Measurements from ENCODE around the gene CHST1. TPM values are rescaled to one million over a fixed set of nuclear protein-coding genes. Genes with fewer than 3 reads are reported as not detected.

CHST1 gene
- total RNA-seq, 1 experiment from 2014 or later, result not detected

DNA sequence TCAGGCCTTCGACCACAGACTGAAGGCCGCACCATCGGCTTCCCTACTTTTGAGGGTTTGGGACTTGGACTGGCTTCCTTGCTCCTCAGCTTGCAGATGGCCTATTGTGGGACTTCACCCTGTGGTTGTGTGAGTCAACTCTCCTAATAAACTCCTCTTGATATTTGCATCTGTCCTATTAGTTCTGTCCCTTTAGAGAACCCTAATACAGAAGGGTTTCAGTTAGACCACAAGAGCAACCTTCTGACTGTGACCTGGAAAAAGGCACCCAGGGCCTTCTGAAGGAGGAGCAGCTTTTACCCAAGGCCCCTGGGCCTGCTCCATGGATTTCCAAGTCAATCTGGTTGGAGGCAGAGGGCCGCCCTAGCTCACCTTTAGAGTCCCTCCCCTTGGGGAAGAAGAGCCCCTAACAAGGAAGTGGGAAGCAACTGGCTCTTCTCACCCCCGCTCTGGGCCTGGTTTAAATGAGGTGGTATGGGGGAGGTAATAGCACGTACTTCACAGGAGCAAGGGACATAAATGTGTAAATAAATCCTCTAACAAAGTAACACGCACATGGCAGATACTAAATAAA, 11.2 kb upstream of the CHST1 start:
- no peak for DNase-seq (ENCODE audit: extremely low read depth, low read depth)

DNA sequence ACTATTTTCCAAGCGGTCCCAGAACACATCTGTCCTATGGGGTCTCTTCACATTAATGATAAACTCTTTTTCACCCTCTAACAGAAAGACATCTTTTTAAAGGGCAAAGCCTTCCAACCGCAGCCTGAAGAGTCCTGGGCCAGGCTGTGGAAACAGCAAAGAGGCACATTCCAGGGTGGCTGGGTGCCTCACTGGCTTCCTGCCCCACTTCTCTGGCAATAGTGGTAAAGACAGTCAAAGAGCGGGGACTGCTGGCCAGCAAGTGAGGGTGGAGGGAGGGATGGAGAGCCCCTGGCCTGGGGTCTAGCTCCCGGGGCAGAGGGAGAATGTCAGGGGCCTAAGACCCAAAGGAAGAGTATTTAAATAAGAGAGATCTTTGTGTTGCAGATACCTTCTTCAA, 10.2 kb upstream of the CHST1 start:
- no peak for DNase-seq (ENCODE audit: extremely low read depth, low read depth)

DNA sequence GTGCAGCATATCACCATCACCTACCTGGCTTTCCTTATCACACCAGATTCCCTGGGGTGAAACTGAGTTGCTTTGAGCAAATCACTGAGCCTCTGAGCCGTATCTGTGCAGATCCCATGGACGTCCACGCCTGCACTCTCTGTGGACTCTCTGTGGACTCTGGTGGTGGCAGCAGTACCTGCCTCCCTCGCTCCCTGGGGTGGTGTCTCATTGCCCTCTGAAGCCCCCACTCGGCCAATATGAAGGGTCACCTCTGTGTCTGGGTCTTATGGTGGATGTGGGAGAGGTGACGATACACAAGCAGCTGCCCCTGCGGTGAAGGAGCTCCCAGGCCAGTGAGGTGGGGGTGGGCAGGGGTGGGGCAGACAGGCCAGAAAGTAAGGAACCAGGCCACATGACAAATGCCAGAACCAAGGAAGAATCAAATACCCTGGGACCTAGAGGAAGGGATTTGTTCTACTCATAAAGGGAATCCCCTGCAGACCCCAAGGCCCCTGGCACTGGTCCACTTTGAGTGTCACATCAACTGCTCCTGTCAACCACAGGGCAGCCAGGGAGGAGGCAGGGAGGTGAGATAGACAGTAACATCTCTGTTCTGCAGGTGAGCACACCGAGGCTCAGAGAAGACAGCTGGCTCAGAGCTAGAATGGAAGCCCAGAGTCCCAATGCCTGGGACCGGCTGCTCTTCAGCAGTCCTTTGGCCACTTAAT, 9.2 kb upstream of the CHST1 start:
- no peak for DNase-seq (ENCODE audit: extremely low read depth, low read depth)

DNA sequence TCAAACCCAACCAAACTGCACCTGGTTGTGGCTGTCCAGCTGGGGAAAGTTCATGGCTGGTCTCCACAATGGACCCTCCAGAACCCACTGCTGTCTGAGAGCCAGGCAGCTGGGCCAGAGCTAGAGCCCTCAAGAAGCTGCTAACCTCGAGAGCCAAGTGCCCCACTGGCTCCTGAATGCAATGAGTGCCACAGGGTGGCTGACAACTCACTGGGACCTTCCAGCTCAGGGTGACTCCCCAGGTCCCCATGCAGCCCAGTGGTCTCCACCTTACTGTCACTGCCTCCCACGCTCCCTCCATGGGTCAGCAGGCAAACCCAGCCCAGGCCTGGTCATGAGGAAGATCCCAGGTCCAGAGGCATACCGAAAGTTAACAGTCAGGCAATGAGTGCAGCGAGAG, 8.0 kb upstream of the CHST1 start:
- DNase-seq (ENCODE audit: extremely low read depth, low read depth), result no peak

DNA sequence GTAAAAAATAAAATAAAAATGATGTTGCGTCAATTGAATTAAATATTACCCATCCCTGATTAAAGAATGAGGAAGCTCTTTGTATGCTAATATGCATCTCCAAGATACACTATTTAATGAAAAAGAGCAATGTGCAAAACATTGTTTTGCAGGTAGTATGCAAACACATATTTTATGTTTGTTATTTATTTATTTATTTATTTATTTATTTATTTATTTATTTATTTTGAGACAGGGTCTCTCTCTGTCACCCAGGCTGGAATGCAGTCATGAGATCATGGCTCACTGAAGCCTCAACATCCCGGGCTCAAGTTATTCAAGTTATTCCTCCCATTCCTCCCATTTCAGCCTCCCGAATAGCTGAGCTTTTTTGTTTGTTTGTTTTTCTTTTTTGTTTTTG, 7.2 kb upstream of the CHST1 start:
- DNase-seq (ENCODE audit: extremely low read depth, low read depth), result no peak

DNA sequence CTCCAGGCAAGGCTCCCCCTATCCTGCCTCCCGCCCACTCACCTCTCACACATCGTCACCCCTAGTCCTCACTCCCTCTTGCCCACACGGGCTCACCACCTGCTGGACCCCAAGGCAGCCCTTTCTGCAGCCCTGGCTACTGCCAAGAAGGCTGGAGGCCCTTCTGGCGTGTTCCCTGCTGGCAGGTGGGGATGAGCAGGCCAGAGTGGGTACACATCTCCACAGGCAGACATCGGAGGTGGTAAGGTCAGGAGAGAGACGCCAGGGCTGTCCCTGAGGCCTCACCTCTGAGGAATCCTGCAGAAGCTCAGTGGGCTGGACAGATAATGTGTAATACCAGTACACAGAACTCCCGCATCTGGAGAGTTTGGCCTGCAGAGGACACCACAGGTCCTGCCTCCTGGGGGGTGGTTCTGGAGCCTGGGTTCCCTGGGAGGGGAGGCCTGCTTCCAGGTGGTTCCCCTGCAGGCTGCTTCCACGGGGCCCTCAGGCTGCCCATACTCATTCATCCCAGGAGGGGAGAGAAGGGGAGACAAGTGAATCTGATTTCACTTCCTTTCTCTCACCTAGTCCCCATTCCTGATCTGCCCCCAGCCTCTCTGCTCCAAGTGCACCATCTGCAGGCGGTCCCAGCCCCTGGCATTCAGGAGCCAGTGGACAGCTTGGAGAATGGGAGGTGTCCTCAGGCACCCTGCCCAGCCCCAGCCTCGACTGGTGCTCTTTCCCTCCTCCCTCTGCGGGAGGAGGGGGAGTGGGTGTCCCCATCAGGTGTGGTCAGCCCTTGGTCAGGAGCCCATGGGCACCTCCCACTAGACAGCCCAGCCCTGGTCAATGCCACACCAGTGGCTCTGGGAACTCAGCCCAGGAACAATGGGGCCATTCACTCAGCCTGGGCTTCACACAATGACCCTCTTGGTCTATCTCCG, 6.1 kb upstream of the CHST1 start:
- no peak for DNase-seq (ENCODE audit: extremely low read depth, low read depth)

DNA sequence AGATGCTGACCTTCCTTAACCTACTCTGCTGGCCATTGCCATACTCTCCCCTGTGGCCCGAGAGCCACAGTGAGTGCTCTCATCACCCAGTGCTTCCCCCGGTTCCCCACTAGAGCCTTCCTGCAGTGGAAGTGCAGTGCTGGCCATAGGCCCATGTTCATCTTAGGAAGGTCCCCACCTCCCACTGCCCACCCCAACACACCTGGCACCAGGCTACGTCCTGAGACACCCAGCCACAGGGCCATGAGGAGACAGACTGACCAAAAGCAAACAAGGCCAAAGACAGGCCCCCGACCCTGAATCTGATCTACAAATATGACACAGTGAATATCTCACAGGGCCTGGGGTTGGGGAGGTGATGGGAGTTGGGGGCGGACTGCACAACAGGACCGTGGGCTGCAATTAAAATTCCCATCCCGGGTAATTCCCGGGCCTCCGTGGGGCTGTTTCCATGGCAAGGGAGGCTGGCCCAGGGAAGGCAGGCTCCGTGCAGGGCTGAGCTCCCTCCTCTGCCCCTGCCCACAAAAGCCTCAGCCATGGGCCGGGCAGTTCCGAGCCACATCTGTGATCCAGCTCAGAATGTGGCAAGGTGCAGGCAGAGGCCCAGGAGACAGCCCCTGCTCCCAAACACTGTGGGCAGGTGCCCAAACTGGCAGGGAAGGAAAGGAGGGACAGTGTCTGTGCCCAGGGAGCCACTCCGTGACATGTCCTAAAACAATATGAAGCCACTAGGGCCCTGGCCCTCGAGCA, 5.1 kb upstream of the CHST1 start:
- no peak for DNase-seq (ENCODE audit: extremely low read depth, low read depth)

DNA sequence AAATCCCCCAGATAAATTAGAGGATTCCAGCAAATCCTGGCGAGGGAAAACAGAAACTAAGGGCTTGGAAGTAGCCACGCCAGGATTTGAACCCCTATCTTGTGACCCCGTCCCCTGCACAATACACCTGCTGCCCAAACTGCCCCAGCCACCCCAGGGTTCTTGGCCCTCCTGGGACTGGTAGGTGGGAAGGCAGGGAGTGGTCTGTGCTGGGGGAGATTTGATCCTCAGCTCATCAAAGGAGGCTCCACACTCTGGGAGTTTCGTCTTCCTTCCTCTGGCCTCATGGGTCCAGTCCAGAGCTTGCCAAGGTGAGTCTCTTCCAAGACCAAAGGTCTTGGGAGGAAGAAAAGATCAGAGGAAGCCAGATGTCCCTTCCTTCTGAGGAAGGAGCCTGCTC, 4.5 kb upstream of the CHST1 start:
- DNase-seq (ENCODE audit: extremely low read depth, low read depth), result no peak

DNA sequence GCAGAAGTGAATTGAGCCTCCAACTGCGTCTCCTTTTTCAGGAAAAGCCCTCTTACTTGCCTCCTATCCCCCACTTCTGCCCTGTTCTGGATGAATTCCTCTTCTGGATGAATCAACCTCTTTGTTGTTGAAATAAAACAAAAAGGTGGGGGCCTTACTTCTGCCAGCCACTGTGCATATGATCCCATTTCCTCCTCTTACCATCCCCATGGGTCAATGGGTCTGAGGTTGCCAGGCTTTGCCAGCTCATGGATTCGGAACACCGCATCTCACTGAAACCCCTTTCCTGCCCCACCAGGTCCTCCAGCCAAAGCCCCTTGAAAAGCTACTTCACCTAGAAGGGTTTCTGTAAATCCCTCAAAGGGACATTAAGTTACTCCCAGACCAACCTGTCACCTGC, 3.7 kb upstream of the CHST1 start:
- no peak for DNase-seq (ENCODE audit: extremely low read depth, low read depth)

DNA sequence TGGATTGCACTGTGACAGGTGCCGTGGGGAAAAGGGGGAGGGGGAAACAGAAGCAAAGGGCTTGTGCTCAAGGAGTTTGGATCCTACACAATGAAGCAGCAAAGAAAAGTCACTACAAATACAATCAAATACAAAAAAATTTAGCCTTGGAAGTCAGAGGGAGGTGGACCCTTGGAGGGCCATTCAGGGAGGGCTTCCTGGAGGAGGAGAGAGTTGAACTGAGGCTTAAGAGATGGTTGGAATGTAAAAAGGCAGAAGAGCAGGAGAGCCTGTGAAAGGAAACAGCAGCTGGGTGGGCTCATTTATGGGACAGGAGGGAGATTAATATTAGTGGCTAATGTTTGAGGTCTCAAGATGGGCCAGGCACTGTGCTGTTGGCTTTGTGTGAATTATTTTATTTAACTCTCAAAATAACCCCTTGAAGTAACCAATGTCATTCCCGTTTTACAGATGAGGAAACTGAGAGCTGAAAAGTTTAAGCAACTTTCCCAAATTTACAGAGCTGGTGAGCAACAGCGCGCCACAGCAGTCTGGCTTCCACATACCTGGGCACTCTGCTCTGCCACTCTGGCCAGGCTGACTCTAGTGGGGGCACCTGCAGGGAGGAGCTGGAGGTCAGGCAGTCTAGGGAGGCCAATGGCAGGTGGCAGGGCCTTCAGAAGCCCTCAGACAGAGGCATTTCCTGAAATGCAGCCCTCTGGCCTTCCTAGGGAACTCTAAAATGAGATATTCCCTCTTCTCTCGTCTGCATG, 2.7 kb upstream of the CHST1 start:
- DNase-seq (ENCODE audit: extremely low read depth, low read depth), result no peak

DNA sequence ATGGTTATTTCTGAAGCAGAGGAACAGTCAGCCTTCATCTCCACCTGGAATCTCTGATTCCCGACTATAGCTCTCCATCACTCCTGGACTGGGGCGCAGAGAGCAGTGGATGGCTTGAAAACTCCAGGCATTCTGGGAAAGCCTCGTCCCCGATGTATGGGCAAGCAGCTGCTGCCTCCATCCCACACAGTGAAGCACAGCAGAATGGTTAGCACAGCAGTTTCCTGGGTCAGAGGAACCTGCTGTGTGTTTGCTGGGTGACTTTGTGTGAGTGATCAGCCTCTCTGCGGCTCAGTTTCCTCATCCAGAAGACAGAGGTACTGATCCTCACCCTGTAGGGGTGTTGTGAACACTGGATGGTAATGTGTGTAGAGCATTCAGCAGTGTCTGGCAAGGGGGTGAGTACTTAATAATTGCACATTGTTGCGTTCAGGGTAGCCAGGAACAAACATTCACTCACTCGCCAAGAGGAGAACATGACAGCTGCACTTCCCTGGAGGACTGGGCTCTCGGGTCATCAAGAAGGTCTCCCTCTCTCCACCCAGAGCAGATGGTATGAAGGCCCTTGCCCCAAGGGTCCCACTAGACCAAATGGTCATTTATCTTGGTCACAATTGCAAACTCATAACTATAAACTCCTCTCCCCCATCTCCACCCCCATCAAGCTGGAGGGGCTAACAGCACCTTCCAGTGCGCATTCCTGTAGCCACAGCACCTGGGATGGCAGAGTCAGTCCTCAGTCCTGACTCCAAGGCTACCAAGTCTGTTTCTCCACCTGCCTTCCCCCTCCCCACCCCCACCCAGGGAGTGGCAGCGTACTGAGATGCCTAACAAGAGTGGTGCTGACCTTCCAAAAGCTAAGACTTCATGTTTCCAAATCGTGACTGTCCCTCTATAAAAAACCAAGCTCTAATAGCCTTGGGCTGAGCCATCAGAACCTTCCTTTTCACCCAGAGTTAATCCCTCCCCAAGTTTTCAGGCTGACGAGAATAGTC, 1.5 kb upstream of the CHST1 start:
- DNase-seq (ENCODE audit: extremely low read depth, low read depth), result no peak

DNA sequence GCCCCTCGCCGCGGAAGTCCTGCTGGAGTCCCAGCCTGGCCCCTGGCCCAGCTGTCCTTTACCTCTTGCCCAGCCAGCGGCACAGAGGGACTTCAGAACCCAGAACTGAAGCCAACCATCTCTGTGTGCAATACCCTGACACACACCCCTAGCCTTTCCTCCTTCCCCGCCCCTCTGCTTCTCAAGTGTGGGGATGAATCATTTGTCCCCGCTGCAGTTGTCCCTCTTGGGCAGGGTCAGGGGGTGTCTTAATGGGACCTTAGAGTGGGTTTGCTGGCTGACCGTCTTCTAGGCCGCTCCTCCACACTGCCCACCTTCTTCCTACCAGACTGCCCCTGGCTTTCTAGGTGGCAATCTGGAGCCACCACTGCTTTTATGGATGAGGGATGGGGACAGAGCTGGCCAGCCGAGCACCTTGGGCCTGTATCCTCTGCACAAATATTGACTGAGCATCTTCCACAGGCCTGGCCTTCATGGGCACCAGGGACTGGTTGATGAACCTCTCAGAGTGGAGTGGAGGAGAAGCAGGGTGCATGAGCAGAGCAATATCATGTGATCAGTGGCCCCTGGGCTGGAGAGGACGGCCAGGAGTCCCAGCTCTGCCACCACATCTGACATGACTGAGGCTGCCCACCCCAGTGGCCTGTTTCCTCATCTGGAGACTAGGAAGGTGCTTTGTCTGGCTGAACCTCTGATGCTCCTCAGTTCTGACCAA, 668 bp upstream of the CHST1 start:
- DNase-seq (ENCODE audit: extremely low read depth, low read depth), result no peak

DNA sequence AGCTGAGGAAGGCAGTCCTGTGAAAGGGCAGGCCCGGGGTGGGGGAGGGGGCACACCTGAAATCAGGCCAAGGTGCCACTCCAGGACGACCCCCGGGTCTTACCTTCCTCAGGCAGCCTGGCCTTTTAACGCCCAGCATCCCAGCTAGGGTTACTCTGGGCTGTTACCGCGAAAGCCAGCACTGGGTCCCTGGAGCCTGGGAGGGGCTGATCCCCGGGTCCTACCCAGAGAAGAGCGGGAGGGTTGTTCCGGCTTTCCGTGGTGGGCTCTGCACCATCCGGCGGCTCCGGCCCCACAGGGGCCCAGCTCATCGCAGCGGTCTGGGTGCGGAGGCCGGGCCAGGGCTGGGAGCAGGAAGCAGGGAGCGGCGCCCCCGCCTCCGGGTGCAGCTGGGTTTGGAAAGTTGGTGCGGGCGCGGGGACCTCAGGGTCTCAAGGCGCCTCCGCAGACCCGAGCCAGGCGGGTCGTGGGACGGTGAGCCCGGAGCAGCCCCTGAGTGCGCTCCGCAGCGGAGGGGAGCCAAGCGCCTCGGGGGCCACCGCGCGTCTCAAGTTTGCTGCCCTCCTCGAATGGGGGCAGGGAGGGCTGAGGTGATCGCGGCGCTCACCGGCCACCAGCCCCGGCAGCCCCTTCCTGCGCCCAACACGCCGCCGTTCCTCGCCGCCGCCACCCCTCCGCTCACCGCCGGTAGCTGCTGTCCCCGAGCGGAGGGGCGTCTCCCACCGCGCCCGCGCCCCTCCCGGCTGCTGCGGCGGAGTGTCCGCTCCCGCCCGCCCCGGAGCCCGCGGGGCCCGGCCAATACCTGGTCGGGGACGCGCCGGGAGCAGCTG, 831 bp downstream of the CHST1 start:
- DNase-seq (ENCODE audit: extremely low read depth, low read depth), result no peak

DNA sequence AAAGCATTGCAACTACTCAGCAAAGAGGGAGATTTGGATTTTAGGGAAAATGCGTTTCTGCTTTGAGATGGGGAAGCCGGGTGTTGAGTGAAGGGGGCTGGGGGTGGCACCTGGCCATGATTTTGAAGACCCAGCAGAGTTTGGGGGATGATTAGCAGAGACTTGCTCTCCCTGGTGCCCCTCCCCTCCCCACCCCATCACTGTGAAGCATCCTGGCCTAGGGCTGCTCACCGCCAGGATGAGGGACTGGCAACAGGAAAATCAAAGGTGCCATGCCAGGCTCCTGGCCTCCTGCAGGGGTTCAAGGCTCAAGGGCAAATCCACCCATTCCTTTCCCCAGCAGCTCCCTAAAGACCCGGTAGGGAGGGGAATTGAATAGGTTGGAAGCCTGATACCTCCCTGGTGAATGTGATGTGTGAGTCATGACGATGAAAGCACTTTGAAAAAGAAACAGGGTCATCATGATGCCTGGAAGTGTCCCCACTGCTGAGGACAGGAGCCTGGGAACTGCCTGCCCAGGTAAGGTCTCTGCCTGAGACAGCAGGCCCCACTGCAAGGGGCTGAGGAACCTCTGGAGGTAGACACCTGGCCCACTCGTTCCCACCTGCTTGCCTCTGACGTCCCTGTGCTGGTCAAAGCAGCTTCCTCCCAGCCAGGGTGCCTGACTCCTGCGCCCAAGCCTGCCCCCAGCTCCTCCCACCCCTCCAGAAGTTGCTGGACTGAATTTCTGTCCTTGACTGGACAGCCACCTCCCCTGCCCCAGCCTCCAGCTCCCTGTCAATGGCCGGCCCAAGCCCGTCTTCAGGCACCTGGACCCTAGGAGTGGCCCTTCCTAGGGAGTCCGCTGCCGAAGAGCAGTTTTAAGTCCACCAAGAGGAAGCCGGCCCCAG, 1.7 kb downstream of the CHST1 start:
- no peak for DNase-seq (ENCODE audit: extremely low read depth, low read depth)

DNA sequence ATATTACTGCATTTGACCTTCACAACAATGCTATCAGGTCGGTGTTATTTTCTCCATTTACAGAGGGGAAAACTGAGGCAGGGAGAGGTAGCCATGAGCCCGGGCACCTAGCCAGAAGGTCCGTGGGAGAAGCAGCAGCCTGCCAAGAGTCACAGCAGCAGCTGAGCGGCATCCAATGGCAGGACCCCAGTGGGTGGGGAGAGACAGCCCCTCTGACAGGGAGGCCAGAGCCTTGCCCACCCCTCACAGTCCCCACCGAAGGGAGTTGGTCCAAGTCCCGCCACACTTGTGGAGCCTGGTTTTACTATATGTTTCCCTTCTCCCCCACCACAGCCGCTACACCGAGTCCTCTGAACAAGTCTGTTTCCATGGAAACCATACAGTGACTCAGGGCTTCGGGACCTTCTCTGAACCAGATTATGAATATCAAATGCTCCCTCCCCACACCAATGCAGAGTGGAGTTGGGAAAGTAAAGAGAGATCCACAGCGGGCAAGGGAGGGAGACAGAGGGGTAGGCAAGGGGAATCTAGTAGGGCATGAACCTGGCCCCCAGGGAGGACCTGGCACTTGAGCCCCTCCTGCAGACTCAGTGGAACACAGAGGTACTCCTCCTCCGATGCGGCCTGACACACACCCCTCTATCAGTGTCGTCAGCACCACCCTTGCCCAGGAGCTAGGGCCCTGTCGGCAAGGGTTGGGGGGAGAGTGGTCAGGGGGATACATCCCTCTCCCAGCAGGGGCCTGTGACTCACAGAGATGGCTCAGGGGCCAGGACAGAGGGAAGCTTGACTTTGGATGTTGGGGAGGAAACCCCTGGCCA, 2.5 kb downstream of the CHST1 start:
- no peak for DNase-seq (ENCODE audit: extremely low read depth, low read depth)
